Glomerular visceral epithelial cell (primary cell): Measurements from ENCODE around the gene PSTPIP1.

Source experiments
- DNase-seq: peaks from one replicate; pipeline ENCODE4 v3.0.0-alpha.2; 2016; ENCODE audit errors: extremely low spot score

PSTPIP1 gene

DNA sequence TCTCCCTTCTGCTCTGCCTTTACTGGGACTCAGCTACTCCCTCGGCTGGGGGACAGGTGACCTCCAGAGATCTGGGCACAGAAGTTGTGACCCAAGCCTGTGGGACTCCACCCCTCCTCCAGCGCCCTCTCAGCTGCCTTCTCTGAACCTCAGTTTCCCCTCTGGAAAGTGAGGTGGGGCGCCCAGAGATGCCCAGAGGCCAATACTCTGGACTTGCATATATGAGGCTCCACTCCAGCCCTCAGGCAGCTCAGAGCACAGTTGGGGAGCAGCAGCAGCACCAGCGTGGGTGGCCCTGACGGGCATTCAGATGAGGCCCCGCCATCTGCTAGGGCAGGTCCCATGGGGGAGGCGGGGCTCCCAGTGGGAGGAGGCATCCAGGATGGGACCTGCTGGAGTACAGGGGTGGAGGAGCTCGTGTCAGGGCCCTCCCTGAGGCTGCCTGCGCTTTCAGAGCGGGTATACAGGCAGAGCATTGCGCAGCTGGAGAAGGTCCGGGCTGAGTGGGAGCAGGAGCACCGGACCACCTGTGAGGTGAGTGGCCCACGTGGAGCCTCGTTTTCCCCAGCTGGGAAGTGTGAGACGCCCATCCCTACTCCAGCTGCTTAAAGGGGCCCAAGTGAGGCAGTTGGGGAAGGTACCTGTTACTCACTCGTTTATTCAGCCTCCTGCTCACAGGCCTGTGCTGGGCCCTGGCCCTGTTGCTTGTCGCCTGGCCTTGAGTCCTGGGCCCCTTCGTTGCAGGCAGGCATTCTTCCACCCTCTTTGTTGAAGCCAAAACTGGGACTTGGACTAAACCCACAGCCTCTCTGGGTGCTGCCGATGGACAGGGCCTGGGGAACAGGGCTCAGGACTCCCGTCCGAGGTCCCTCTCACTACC, 35.4 kb downstream of the PSTPIP1 start:
- DNase-seq: no peak

DNA sequence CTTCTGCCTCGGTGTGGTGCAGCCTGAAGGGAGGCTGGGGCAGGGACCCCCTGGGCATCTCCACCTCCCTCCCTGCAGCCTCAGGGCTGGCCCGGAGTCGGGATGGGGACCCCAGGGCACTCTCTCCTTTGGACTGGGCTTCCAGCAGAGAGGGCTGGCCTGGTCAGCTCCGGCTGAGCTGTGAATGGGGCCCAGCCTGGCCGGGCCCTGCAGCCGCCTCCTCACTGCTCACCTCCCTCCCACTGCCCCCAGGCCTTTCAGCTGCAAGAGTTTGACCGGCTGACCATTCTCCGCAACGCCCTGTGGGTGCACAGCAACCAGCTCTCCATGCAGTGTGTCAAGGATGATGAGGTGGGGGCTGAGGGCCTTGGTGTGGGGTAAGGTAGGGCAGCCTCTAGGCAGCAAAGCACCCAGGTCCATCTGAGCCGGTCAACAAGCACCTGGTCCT, 36.0 kb downstream of the PSTPIP1 start:
- DNase-seq: no peak

DNA sequence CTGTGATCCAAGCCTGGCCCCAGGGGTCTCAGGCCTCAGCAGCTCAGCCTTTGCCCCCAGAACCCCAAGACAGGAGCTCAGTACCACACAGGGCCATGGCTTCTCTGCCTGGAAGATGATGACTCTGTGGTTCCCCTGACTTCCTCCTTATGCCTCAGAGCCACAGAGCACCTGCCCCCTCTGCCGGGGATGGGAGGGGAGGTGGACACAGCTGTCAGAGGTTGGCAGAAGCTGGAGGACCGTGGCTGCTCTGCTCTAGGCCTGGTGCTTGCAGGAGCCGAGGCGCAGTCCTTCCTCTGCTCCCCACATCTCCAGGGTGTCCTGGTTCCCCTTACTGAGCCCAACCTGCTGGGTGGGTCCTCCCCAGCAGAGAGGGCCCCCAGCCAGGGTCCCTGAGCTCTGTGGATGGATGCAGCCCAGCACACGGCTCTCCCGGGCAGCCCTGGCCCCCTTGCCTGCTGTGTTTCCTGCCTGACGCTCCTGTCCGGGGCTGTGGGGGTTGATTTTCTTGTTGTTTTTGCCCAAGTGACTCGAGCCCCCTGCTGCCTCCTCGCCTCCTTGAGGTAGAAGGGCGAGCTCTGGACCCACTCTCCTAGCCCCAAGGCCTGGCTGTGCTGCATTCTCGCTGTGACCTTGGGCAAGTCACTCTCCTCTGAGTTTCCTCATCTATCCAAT, 36.6 kb downstream of the PSTPIP1 start:
- DNase-seq: peak; percentile 53

DNA sequence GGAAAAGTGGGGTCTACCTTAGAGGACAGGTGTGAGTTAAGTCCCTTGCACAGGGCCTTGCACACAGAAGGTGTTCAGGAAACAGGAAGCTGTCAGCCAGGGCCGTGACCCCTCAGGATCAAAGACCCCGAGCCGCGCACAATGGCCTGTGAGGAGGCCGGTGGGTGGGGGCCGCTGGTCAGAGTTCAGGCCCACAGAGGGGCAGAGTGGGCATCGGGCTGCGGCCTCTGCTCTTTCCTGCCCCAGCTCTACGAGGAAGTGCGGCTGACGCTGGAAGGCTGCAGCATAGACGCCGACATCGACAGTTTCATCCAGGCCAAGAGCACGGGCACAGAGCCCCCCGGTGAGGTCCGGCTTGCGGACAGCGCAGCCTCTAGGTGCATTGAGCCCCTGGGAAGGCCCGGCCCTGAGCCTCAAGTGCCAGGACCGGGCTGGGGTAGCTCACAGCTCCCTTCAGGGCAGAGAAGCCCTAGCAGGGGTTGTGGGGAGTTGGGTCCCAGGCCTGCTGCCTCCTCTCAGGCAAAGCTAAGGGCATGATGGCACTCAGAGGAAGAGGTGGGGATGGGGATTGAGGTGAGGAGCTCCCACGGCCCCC, 37.2 kb downstream of the PSTPIP1 start:
- no peak for DNase-seq

DNA sequence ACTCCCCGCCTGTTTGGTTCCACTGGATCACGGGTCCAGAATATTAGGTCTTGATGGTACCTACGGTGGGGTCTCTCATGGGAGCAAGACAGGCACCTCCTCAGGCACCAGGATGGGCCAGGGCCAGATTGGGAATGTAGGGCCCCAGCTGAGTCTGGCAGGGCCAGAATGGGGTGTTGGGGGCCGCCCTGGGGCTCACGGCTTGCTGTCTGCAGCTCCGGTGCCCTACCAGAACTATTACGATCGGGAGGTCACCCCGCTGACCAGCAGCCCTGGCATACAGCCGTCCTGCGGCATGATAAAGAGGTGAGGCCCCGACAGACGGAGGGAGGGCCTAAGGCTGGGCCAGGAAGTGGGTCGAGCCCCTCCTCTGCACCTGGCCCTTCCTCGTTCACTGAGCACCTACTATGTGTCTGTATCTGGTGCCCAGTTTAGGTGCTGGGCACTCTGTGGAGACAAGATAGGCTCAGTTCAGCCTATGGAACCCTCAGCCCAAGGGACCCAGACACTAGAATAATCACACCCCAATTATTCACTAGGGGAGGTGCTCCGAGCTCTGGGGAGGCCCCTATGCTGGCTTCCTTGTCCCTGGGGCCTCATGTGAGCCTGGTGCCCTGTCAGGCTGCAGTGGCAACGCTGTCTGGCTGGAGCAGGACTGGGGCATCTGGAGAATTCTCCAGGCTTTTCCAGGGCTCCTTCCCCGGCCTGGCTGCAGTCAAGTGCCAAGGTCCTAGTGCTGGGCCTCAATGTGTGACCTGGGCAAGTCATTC, 37.9 kb downstream of the PSTPIP1 start:
- no peak for DNase-seq

DNA sequence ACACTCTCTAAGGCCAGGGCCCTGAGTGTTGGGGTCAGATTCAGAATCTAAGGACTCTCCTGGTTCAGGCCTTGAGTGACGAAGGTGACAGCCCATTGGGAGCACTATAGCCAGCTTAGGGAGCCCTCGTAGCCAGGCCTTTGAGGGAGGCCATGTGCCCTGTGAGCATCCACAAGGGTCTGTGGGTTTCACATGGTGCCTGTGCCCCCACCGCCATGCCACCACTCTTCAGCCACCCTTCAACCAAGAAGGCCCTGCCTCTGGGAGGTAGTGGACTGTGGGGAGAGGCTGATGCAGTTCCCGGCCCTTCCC, 38.4 kb downstream of the PSTPIP1 start:
- no peak for DNase-seq

DNA sequence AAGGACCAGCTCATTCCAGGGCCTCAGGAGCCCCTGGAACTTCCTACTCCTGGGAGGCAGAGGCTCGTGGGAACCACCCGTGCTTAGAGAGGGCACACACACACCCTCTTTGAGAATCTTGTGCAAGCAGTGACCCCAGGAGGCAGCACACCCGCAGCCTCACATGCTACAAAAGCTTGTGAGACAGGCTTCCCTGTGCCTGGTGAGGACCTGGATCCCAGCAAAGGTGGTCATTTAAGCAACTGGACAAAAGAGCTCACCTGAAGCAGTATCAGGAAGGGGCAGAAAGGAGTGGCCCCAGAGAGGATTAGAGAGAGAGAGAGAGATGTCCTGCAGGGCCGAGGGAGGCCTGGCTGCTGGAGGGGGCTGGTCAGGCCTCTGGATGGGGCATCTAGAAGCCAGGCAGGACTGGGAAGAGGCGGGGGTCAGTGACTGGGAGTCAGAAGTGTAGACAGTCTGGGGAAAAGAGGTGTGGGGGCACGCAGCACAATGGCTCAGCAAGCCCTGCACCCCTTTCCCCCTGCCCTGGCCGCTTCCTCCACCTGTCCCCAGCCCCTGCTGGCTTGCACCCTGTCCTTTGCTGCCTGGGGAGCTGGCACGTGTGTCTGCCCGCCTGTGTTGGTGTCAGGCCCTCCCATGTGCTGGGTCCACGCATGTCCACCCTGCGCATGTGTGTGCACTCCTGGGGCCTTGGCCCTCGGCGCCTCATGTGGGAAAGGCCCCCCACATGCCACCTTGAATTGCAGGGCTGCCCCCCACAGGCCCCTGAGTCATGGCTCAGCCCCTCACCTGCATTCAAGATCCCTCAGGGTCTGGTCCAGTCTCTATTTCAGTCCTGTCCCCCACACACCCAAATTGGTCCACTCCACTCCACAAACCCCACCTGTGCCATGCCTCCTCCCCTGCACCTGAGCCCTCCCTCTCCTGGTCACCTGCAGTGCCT, 39.1 kb downstream of the PSTPIP1 start:
- no peak for DNase-seq

DNA sequence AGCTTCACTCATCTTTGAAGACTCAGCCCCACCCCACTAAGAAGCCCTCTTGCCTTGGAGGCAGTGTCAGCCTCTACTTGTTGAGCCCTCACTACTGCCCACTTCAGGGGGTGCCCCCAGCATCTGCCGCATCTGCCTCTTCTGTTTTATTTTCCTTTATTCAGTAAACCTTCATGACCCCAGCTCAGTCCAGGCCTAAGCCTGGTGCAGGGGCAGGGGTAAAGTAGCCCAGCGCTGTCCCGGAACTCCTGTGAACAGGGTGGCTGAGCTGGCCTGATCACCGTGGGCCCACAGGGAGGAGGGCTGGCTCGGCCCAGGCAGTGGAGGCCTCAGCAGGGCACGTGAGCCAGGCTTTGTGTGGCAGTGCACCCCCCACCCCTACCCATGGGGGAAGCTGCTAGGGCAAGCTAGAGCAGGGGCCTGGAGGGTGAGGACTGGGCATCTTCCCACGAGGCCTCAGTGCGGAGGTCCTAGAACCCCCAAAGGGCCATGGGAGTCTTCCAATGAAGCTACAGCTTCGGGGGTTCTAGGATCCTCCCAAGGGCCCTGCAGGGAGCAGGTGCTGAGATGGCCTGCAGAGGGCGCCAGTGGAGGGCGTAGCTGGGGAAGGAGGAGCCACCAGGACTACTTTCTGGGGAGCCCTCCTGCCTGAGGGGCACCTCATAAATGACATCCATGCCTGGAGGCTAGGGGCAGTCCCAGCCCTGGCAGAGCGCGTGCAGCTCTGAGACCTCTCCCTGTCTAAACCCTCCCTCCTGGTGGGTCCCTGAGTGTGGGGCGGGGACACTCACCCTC, 40.0 kb downstream of the PSTPIP1 start:
- DNase-seq: no peak

DNA sequence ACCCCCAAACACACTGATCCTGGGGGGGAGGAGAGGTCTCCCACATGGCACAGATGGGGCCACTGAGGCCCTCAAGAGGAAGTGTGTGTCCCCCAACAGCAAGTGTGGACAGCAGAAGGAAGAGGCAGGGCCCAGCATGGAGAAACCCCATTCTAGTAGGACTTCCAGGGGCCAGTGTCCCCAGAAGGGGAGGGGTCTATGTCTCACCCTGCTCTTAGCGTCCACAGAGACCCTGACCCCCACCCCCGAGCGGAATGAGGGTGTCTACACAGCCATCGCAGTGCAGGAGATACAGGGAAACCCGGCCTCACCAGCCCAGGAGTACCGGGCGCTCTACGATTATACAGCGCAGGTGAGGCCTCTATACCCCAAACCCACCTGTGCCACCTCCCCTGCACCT, 40.7 kb downstream of the PSTPIP1 start:
- no peak for DNase-seq

DNA sequence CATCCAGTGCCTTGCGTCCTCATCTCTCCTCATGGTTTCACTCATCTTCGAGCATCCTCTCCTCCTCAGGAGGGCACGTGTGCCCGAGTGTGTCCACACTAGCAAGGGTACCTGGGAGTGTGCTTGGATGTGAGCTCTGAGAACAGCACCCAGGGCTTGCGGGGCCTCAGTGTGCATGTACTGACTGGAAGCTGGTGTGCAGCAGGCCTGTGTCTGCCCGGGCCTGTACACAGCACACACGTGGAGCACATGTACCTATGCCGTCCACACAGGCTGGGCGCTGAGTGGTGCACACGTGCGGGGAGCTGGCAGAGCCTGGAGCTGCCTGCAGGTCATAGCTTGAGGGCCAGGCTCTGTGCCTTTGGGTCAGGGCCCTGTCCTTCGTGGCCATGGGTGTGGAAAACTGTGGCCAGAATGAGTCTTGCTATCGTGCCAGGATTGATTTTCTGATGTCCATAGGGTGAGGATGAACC, 41.1 kb downstream of the PSTPIP1 start:
- DNase-seq: no peak

DNA sequence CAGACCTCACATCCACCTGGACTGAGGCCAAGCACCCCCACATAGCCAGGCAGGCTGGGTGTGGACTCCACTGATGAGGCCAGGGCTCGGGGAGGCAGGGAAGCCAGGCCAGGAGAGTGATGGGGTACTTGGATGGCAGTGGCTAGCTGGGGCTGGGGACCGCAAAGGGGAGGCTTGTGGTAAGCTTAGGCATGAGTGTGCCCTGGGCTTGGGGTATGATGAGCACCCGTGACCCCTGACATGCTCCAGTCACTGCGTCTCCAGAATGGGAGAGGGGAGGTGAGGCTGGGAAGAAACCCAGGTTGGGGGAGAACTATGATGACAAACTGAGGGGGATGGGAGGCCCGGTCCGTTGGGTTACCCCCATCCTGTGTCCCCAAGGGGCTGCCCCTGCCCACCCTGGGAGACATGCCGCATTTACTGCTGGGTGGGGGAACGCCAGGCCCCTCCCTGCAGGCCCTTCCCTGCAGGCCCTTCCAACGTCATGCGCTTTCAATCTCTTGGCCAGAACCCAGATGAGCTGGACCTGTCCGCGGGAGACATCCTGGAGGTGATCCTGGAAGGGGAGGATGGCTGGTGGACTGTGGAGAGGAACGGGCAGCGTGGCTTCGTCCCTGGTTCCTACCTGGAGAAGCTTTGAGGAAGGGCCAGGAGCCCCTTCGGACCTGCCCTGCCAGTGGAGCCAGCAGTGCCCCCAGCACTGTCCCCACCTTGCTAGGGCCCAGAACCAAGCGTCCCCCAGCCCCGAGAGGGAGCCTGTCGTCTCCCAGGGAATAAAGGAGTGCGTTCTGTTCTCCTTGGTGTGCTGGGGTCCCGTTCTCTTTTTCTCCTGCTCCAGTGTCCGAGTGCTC, 41.8 kb downstream of the PSTPIP1 start:
- no peak for DNase-seq

DNA sequence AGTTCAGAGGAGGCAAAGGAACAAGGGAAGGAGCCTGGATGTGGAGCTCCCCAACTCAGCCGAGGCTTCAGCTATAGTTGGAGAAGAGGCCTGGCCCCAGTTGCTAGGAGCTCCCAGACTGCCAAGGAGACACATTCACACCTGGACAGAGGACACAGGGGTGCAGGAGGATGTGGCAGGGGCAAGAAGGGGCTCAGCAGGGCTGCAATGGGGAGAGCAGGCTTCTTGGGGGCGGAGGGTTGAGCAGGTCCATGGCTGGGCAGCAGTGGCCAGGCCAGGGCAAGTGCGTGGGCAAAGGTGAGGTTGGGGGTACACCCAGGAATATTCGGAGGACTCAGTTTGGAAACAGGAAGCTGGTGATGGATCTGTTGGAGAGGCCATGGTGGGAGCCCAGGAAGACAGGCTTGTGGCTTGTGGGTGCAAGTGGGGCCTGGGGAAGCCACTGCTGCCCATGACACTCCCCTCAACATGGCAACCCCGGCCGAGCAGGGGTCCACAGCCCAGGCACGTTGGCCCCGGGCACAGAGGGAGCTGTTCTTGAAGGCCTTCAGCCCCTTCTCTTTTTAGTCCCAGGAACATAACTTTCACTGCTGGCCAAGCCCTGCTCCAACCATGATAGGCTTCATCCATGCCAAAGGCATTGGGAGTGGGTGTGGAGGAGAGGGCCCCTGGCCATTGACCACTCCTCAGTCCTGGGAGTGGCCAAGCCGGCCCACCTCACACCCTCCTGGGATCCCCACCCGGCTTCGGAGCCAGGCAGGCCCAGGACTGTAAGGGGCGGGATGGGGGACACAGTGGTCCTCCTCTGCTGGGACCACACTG, 42.7 kb downstream of the PSTPIP1 start:
- no peak for DNase-seq

DNA sequence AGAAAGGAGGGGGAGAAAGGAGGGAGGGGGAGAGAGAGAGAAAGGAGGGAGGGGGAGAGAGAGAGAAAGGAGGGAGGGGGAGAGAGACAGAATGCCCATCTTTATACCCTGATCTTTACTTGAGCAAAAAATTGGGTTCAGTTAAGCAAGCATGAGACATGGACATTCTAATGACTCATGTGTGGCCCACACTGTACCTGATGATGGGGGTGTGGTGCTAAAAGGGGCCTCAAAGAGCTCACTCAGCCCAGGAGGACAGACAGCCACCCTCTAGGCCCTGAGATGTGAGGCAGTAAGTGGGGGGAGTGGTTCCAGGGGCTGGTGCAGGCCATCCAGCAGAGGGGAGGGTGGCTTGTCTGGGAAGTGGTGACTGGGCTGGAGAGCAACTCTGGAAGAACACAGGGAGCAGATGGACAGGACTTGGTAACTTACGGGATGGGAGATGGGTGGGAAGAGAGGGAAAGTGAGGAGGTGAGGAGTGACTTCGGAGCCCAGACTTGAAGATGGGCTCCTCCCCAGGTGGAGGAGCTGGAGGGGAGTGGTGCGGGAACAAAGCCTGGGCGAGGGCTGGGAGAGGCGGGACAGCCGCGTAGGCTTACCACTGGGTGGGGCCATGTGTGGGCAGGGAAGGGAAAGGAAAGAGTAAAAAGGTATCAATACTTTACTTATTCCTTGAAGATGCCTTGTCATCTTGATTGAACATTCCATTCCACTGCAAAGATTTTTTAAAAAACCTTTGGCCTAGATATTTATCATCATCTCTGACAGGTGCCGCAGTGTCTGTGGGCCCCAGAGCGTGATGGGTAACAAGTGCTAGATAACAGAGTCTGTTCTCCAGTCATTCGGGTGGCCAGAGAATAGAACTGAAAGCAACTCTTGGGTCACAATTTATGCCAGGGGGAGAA, 43.6 kb downstream of the PSTPIP1 start:
- DNase-seq: no peak

DNA sequence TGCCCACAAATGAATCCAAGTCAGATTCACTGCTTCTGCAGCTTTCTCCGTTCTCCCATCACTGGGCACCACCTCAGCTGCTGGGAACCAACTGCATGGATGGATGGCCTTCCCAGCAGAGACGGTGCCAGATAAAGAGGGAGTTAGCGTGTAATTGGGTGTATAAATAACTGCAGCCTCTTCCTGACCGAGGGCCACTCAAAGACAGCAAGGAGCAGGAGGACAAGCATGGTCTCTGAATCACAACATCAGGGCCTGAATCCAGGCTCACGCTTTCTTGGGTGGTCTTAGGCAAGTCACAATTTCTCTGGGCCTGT, 44.2 kb downstream of the PSTPIP1 start:
- DNase-seq: no peak

DNA sequence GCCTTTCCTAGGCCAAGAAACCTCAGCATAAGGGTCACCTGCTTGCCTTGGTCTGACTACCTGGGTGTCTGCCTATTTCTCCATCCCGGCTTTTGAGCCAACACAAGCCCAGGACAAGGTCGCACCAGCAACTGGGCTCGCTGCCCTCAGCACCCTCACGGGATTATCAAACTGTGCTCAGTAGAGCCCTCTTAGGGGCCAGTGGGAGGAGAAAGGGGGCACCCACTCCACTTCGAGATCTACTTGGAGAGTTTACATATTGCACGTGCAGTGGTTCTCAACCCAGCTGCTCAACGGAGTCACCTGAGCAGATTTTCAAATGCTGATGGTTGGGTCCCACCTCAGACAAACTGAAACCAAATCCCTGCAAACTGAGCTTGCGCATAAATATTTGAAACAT, 44.9 kb downstream of the PSTPIP1 start:
- no peak for DNase-seq

DNA sequence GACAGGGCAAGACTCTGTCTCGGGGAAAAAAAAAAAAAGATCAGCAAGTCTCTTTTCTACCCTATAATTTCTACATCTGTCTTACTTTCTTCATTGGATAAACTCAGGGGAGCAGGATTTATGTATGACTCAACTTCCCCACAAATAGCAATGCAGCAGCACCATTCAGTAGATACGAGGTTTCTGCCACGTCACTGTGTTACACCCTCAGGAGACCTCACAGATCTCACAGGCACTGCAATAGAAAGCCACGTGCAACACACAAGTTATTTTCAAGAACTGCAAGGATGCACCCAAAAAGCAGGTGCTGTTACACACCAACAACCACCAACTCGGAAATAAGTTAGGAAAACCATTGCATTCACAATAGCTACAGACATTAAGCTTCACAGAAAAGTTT, 45.7 kb downstream of the PSTPIP1 start:
- no peak for DNase-seq

DNA sequence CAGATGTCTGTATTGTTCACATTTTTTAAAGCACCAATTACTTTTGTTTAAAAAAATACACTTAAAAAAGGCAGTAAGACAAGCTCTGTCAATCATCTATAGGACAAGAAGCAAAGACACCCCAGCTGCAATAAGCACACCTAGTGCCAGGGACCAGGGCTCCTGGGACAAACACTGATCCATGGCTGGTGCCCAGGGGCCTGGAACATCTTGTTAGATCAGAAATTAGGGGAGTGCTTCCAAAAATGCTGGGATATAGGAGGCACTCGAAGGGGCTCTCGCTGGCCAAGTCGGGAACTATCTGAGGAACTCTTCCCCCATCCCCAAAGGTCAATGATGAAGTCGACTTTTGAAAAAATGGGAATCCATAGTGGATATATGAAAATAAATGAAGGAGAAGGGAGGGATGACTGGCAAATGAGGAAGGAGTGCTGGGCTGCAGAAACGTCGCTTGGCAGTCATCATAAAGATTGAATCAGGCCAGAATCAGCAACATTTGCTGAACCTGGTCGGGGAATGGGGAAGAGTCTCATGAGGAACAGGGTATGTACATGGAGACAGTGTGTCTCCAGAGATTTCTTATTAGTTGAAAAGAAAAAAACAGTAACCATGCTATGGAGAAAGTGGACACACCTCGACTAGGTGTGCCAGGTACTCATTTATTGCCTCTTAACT, 47.5 kb downstream of the PSTPIP1 start:
- no peak for DNase-seq
